ENCODE results near the gene B4GALNT4. TPM values are rescaled to one million over a fixed set of nuclear protein-coding genes. Genes with fewer than 3 reads are reported as not detected.

The B4GALNT4 gene
- total and polyA plus RNA-seq, 2 experiments from 2014 or later, result 2.3 to 16.5 TPM

- DNase-seq, result no peak
- no peaks in the 10 kb centered on the region for H3F3A ChIP-seq (ENCODE audit: insufficient read depth)
- H3K36me3 ChIP-seq (ENCODE audit: low read depth), result no peaks in the 10 kb centered on the region
- in situ Hi-C loops (cut with MboI), result no loop called here
- no peaks in the 10 kb centered on the region for H4K20me1 ChIP-seq (ENCODE audit: insufficient read depth)
- no peak overlapping the region for H3K4me3 ChIP-seq
- H2AFZ ChIP-seq, result no peak overlapping the region
- no peaks in the 10 kb centered on the region for H3K9me2 ChIP-seq (ENCODE audit: insufficient read depth)
- H3K4me1 ChIP-seq (ENCODE audit: insufficient read depth), result peaks cover 4% of the 10 kb centered on the region; the same call in 1 of the 2 replicates
- peaks cover 4% of the 10 kb centered on the region; the same call in 1 of the 2 replicates for H3K27me3 ChIP-seq (replicated peaks; ENCODE audit: insufficient read depth)
- H3K4me2 ChIP-seq (ENCODE audit: unreplicated experiment), result no peak overlapping the region
- H3K9me3 ChIP-seq (ENCODE audit: low read depth), result no peaks in the 10 kb centered on the region
- no peaks in the 10 kb centered on the region for H3K79me2 ChIP-seq (ENCODE audit: insufficient read depth)
- H3K27ac ChIP-seq, result no peak overlapping the region
- WGBS, 2 experiments (ENCODE audit: low coverage in 1 of 2, low lambda C conversion rate in 2 of 2, missing lambda C conversion rate in 2 of 2), result 82 to 83% methylated on average over 25 to 30 of the region's 30 CpGs
- no peak for TF ChIP-seq EZH2phosphoT487 (IDR thresholded peaks at IDR 0.05; ENCODE audit: insufficient read depth, low read depth)
- TF ChIP-seq EZH2 (IDR thresholded peaks at IDR 0.05; ENCODE audit: insufficient read depth, poor library complexity, severe bottlenecking), result no peak
- no peak overlapping the region for H3K9ac ChIP-seq
These were observed 49.3 kb downstream of the B4GALNT4 start for GRCh38 chr11:418343-419247.

DNA sequence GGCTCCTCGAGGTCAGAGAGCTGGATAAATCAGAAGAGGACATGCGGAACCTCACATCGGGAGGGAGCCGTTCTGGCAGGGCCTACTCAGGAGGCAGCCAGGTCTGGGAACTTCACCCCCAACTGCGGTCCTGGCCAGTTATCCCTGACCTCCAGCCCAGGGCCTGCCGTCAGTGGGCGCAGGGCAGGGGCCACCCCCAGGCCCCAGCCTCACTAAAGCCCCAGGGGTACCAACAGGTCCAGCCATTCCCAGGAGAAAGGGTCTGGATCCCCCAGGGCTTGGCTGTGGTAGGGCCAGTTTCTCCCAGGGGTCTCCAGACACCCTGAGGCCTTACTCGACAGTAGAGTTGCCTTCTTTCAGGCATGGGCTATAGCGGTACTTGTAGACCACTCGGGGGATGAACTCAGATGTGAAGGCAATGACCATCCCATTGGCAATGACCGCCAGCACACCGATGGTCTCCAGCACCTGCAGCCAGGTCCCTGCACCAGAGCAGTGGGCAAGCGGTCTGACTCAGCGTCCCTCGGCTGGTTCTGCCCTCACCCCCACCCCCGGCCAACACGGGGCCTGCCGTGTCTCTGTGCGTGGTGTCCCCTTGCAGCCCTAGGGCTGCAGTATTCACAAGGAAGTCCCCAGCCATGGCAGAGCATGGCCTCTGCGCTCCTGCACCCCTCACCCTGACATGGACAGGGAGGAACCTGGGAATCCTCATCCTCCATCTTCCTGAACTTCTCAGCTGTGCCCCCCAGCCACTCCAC, 50.1 kb downstream of the B4GALNT4 start:
- H3K9ac ChIP-seq, result no peak overlapping the region
- H3K79me2 ChIP-seq (ENCODE audit: insufficient read depth), result no peaks in the 10 kb centered on the region
- no peak overlapping the region for H3K27ac ChIP-seq
- no peaks in the 10 kb centered on the region for H3K9me3 ChIP-seq (ENCODE audit: low read depth)
- peaks cover 10% of the 10 kb centered on the region for H3K27me3 ChIP-seq (replicated peaks; ENCODE audit: insufficient read depth)
- no peaks in the 10 kb centered on the region for H3K9me2 ChIP-seq (ENCODE audit: insufficient read depth)
- no peak for DNase-seq
- no peaks in the 10 kb centered on the region for H3K36me3 ChIP-seq (ENCODE audit: low read depth)
- H4K20me1 ChIP-seq (ENCODE audit: insufficient read depth), result no peaks in the 10 kb centered on the region
- WGBS, 2 experiments (ENCODE audit: low coverage in 1 of 2, low lambda C conversion rate in 2 of 2, missing lambda C conversion rate in 2 of 2), result 71 to 85% methylated on average over 12 to 19 of the region's 20 CpGs
- no peaks in the 10 kb centered on the region for H3F3A ChIP-seq (ENCODE audit: insufficient read depth)
- peaks cover 4% of the 10 kb centered on the region; the same call in 1 of the 2 replicates for H3K4me1 ChIP-seq (ENCODE audit: insufficient read depth)
- TF ChIP-seq EZH2 (IDR thresholded peaks at IDR 0.05; ENCODE audit: insufficient read depth, poor library complexity, severe bottlenecking), result no peak
- no peak for TF ChIP-seq EZH2phosphoT487 (IDR thresholded peaks at IDR 0.05; ENCODE audit: insufficient read depth, low read depth)
- no peak overlapping the region for H3K4me3 ChIP-seq
- H2AFZ ChIP-seq, result no peak overlapping the region
- in situ Hi-C loops (cut with MboI), result no loop called here
- H3K4me2 ChIP-seq (ENCODE audit: unreplicated experiment), result no peak overlapping the region

- Histone ChIP-seq H3K36me3 (ENCODE audit: low read depth) (no peaks in the 10 kb centered on the region), H3K27me3 (replicated peaks; ENCODE audit: insufficient read depth) (peaks cover 14% of the 10 kb centered on the region), H3K9me2 (ENCODE audit: insufficient read depth) (no peaks in the 10 kb centered on the region), H3K9me3 (ENCODE audit: low read depth) (no peaks in the 10 kb centered on the region), H3K9ac (no peak overlapping the region), H3K4me3 (no peak overlapping the region), H2AFZ (no peak overlapping the region), H3K27ac (no peak overlapping the region), H3K79me2 (ENCODE audit: insufficient read depth) (no peaks in the 10 kb centered on the region), H3F3A (ENCODE audit: insufficient read depth) (no peaks in the 10 kb centered on the region), H3K4me2 (ENCODE audit: unreplicated experiment) (no peak overlapping the region), H4K20me1 (ENCODE audit: insufficient read depth) (no peaks in the 10 kb centered on the region), H3K4me1 (ENCODE audit: insufficient read depth) (peaks cover 2% of the 10 kb centered on the region; the same call in 1 of the 2 replicates)
- in situ Hi-C loops (cut with MboI), result no loop called here
- 65% methylated on average over 49 to 71 of the region's 71 CpGs for WGBS, 2 experiments (ENCODE audit: low coverage in 1 of 2, low lambda C conversion rate in 2 of 2, missing lambda C conversion rate in 2 of 2)
- TF ChIP-seq EZH2 (IDR thresholded peaks at IDR 0.05; ENCODE audit: insufficient read depth, poor library complexity, severe bottlenecking) (no peak), EZH2phosphoT487 (IDR thresholded peaks at IDR 0.05; ENCODE audit: insufficient read depth, low read depth) (no peak)
- no peak for DNase-seq
These were observed 51.0 kb downstream of the B4GALNT4 start for GRCh38 chr11:420054-420910.

GRCh38 chr11:420911-421321, 51.6 kb downstream of the B4GALNT4 start:
- DNase-seq, result no peak
- Histone ChIP-seq H3K9ac (no peak overlapping the region), H3K9me2 (ENCODE audit: insufficient read depth) (no peaks in the 10 kb centered on the region), H3K27ac (no peak overlapping the region), H3K36me3 (ENCODE audit: low read depth) (no peaks in the 10 kb centered on the region), H3K27me3 (replicated peaks; ENCODE audit: insufficient read depth) (peaks cover 14% of the 10 kb centered on the region), H3K9me3 (ENCODE audit: low read depth) (no peaks in the 10 kb centered on the region), H2AFZ (no peak overlapping the region), H3K4me2 (ENCODE audit: unreplicated experiment) (no peak overlapping the region), H3K4me1 (ENCODE audit: insufficient read depth) (no peaks in the 10 kb centered on the region), H3K79me2 (ENCODE audit: insufficient read depth) (no peaks in the 10 kb centered on the region), H3K4me3 (no peak overlapping the region), H4K20me1 (ENCODE audit: insufficient read depth) (no peaks in the 10 kb centered on the region), H3F3A (ENCODE audit: insufficient read depth) (no peaks in the 10 kb centered on the region)
- 87% methylated on average over 16 to 17 of the region's 21 CpGs for WGBS, 2 experiments (ENCODE audit: low coverage in 1 of 2, low lambda C conversion rate in 2 of 2, missing lambda C conversion rate in 2 of 2)
- no peak for TF ChIP-seq EZH2phosphoT487 (IDR thresholded peaks at IDR 0.05; ENCODE audit: insufficient read depth, low read depth)
- TF ChIP-seq EZH2 (IDR thresholded peaks at IDR 0.05; ENCODE audit: insufficient read depth, poor library complexity, severe bottlenecking), result no peak
- in situ Hi-C loops (cut with MboI), result no loop called here
